Suppressor macrophage (primary cell): ENCODE data around the gene EXOC3L1.

Source experiments
- DNase-seq, 4 experiments: peaks; one replicate each; pipeline ENCODE4 v3.0.0-alpha.2; 2020 to 2022

The EXOC3L1 gene

GRCh38 chr16:67198238-67198734 lies 8.3 kb upstream of the EXOC3L1 start:
- DNase-seq, result peak; percentile 60 to 81 (median 74)

- DNase-seq, result no peak
These were observed 7.8 kb upstream of the EXOC3L1 start for GRCh38 chr16:67197704-67198103.

GRCh38 chr16:67196881-67197280 lies 6.9 kb upstream of the EXOC3L1 start:
- no peak for DNase-seq

GRCh38 chr16:67195676-67196075 lies 5.7 kb upstream of the EXOC3L1 start:
- DNase-seq, result no peak

DNA sequence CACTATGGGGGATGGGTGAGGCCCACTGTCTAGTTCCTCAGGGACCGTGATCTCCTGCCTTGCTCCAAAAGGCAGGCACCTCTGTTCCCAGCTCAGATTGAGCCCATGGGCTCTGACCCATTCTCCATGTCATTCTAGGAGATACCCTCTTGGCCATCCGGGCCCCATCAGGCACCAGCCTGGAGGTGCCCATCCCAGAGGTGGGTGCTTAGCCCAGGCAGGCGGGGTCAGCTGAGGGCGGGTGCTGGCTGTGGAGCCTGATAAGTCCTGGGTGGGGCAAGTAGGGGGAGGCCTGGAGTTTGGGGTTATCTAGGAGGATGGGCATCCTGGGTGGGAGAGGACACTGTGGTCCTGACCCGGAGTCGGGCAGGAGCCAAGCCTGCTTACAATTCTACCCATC lies 4.3 kb upstream of the EXOC3L1 start:
- no peak for DNase-seq

DNA sequence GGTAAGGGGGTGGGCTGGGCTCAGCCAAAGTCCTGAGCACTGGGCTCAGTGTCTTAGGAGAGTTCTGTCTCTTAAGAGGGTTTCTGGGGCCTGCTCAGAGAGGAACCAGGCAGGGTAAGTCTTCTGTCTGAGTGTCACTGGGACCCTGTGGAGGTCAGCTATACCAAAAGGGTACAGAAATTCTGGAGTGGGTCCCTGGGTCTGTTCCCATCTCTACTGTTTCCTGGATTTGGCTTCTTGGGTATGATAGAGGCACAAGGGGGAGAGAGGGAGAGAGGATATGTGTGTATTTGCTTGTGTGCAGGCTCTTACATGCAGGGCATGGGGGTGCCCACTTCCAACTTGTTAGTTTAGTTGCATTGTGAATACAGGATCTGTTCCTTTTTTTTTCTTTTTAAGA lies 3.6 kb upstream of the EXOC3L1 start:
- no peak for DNase-seq

GRCh38 chr16:67192781-67193361 lies 2.9 kb upstream of the EXOC3L1 start:
- no peak for DNase-seq

- DNase-seq, result peak; percentile 96 to 98 (median 98)
These were observed 2.2 kb upstream of the EXOC3L1 start, which contains the start of gene E2F4 for GRCh38 chr16:67191995-67192681. TSS of gene E2F4 (plus strand) at chr16:67192155. CDS start at chr16:67192228, 73 bp downstream.

DNA sequence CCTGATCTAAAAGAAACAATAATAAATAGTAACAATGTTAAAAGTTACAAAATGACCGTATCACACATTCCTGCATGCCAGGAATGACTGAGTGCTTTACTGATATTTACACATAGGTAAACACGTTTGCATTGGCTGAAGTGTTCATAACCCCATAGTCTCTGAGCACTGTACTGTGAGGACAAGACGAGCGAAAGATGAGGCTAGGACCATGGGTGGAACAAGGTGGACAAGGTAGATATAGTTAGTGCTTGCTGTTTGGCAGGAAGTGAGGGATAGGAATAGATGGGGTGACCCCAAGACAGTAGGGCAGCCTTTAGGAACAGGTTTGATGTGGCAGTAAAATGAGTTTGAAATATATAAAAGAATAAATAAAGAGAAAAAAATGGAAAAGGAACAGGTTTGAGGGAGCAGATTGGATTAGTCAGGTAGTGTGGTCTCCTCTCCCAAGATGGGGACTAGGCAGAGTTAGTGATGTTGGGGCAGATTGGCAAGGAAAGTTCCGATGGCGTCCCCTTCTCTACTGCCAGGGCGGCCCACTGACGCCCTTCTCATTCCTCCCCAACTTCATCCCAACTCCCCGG lies 1.6 kb upstream of the EXOC3L1 start:
- no peak for DNase-seq

GRCh38 chr16:67190448-67191399 lies 788 bp upstream of the EXOC3L1 start:
- DNase-seq, result no peak

DNA sequence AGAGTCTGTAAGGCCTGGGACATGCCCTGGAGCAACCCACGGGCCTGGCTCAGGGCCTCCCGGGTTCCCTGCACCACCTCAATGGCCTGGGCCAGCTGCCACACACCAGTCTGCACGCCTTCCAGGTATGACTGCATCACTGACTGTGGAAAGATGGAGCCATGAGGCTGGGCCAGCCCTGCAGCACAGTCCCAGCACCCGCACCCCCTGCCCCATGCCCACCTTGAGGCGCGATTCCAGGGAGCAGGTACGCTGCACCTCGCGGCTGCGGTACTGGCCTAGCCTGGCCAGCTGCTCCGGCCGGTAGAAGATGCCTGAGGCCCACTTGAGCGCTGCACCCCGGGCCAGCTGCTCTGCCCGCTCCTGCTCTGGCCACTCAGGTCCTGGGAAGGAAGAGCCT lies 1.1 kb downstream of the EXOC3L1 start:
- DNase-seq, result no peak

DNA sequence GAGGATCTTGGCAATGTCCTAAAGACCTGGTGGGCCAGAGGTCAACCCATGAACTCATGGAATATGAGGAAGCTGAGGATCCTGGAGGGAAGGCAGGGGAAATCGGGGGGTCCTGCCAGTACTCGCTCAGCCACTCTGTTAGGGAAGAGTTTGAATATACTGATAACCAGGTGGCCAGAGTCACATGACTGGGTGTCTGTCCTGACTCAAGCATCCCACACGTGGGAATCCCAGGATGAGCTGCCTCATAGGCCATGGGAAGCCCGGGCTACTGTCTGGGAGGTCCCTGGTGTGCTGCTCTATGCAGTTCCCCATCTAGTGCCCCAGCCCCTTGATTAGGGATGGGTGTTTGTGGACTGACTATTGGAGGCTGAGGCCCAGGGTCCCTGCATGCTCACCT lies 1.6 kb downstream of the EXOC3L1 start:
- DNase-seq, result no peak

DNA sequence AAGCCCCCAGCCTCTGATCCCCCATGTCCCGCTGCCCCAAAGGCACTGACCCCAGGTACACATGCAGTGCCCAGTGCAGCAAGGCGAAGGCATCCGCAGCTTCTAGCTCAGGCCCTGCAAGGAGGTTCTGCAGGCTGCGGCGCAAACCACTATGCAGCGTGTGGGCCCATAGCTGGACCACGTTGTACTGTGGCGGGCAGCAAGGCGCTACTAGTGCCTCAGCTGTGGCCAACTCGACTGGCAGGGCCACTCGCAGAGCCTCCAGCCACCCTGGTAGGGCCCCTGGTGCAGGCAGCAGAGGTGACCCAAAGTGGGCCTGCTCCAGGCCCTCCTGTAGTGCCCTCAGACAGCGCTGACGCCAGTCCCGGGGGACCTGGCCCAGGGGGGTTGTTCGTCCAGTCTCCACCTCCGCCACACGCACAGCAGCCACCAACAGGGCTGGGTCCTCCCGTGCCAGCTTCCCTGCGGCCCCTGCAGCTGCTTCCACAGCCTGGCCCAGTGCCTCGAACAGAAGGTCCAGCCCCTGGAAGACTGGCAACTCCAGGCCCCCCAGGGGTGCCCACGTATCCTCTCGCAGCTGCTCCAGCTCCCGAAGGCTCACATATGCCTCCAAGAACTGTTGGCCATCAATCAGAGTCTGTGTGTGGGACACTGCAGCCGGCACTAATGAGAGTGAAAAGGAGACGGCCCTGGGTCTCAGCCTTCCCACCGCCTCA lies 2.6 kb downstream of the EXOC3L1 start:
- DNase-seq, result no peak

DNA sequence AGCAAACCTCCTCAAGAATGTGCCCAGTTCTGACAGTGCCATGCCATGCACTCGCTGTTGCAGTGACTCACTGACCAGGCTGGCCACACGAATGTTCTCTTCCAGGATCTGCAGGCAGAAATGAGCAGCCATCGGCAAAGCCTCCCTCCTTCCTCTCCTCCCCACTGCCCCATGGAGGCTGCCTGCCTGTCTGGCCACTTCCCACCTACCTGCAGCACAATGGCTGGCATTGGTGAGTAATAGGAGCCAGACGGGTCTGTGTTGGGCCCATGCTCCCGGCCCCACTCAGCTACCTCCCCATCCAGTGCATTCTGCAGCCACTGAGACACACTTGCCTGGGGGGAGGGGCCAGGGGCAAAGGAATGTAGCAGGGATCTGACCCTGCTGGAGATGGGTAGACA lies 3.4 kb downstream of the EXOC3L1 start:
- DNase-seq, result no peak

DNA sequence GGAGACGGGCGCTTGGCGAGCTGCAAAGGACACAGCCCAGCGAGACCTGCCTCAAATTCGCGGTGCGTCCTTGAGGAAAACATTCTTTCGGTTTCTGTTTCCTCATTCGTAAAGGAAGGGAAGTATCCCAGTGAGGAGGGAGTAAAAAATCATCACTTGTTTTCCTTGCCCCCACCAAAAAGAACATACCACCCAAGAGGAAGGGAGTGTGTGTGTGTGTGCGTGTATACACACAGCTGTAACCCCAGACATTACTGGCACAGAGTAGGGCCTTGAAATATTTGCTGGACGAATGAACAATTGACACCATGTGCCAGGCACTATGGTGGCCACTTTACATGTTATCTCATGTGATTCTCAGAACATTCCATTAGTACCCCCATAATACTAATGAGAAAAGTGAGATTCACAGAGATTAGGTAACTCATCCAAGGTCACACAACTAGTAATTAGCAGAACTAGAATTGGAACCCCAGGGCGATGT lies 4.2 kb downstream of the EXOC3L1 start:
- DNase-seq, result no peak

- DNase-seq, result peak; percentile 94 to 96 (median 95)
These were observed 4.8 kb downstream of the EXOC3L1 start for GRCh38 chr16:67184995-67185650.

DNA sequence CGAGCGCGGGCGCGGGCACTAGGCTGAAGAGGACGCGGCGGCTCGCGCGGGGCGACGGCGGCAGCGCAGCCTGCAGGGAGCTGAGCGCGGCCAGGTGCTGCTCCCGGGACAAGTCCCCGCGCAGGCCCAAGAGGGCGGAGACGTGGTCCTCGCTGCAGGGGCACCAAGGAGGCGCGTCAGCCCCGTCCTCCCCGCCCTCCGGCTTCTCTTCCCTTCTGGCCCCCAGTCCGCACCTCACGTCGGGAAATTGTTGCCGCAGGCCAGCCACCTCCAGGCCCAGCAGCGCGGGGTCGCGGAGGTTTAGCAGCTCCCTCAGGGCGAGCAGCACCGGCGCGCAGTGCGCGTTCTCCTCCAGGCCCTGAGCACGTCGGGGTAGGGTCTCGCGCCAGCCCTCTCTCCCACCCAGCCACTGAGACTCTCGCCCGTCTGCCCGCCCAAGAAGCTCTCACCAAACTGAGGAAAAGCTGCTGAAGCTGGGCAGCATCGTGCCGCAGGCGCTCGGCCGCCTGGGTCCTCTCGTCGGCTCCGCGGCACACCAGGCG lies 5.4 kb downstream of the EXOC3L1 start:
- no peak for DNase-seq

DNA sequence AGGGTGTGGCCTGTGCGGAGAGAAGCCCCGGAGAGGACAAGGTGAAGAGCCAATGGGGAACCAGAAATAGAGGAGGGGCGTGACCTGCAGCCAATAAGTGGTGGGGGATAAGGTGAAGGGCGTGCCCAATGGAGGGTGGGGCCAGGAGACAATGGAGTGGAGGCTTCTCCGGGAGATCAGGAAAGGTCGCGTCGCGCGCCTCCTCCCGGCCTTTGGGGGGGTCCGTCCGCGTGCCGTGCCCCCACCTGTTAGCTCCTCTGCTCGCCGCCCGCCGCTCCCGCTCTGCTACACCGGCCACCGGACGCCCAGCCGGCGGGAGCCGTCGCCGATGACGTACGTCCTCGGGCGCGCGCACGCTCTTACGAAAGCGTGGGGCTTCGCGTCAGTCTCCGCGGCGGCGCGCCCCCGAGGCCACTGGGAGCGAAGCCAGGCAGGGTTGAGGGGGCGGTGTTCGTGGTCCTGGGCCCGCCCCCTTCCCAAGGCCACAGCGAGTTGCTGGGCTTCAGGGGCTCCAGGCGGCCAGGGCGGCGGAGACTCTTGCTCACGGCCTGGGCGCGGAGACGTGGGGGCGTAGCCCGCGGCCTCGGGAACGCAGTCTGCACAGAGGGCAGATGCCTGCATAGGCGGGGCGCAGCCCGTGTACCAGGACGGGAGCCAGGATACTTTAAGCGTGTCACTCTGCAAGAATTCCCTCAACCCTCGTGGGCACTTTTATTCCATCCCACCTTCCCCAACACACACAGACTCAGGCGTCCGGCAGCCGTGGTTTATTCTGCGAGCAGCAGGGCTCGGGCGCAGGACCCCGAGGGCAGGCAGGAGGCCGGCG lies 6.1 kb downstream of the EXOC3L1 start, which contains the start of gene MATCAP1:
TSS of gene MATCAP1 (minus strand) at position 337 of the 826 bp plus-strand sequence. CDS start 3,353 bp downstream, outside the sequence.
- DNase-seq, result peak; percentile 94 to 97 (median 96)

DNA sequence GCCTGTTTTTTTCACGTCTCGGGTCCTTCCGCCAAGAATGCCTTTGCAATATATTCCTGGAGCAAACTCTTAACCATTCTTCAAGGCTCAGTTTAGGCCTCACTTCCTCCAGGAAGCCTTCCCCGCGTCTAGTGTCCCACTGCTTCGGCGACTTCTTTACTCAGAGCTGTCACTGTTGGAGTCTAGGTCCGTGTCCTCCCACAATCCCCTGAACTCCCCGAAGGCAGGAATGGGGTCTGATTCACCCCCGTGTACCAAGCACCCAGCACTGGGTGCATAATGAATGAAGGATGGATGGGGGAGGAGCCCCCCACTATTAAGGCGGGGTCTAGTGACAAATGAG lies 6.7 kb downstream of the EXOC3L1 start:
- no peak for DNase-seq

GRCh38 chr16:67182288-67182687 lies 7.6 kb downstream of the EXOC3L1 start:
- peak in 1 of 4 experiments; percentile 36 for DNase-seq
